Hematopoietic multipotent progenitor cell treated with erythropoietin and hydrocortisone succinate and interleukin-3 and kit ligand, for 4 days (in vitro differentiated cells): Measurements from ENCODE around the gene NOX4.
"Not testable (repeated sequence)": the region's sequence is repeated elsewhere in the genome, so short reads cannot be mapped to it uniquely, and the experiment has no call there.

Experiments used
- DNase-seq: peaks from one replicate; pipeline ENCODE4 v3.0.0-alpha.2; 2015

The NOX4 gene

GRCh38 chr11:89457190-89457589, 34.0 kb downstream of the NOX4 start:
- no peak for DNase-seq

DNA sequence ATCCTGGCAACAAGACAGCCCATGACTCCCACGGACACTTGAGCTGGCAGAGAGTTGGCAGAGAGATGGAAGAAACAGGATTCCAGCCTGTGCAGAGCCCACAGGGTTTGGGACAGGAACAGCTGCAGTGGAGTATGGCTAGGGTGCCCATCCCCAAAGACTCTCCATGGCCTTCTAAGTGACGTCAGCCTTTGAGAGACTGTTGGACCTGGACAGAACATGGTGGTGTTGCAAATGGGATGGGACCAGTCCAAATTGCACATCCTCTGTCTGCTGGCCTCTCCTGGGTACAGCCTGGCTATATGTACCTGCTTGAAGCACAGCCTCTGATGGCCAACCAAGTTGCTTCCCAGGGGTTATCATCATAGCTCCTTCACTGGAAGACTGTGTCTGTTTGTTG, 34.5 kb downstream of the NOX4 start:
- no peak for DNase-seq

GRCh38 chr11:89452780-89453179, 38.4 kb downstream of the NOX4 start:
- DNase-seq: no peak

DNA sequence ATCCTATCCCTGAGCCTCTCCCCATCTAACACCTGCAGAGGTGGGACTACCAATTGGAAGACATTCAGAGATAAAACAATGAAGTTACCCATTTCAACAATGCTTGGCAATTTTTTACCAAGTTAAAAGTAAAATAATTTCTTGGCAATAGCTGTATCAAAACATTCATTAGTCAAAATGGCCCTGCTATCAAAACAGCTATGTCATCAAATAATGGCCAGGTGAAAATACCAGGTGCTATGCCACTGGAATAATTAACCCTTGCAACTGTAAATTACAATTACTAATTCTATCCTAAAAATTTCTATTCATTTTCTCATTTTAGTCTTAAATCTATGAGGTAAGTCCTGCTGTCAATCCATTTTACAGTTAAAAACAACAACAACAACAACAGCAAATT, 43.3 kb downstream of the NOX4 start:
- DNase-seq: no peak

- no peak for DNase-seq
These were observed 47.5 kb downstream of the NOX4 start for GRCh38 chr11:89443361-89444322.

GRCh38 chr11:89442801-89443200, 48.4 kb downstream of the NOX4 start:
- DNase-seq: no peak

DNA sequence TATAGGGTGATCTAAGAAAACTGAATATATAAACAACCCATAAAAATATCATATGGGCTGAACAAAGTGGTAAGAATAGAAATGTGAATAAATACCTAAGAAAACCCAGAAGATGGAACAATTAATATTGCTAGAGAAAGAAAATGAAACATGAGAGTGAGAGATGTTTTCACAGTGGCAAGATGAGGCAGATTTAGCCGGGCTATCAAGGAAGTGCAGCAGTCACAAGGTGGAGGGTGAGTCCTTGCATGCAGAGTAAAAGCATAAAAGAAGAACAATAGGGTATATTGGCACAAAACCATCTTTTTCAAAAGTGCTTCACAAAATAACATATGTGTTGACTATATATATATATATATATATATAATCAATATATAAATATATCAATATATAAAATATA, 49.6 kb downstream of the NOX4 start:
- no peak for DNase-seq

- no peak for DNase-seq
These were observed 53.9 kb downstream of the NOX4 start for GRCh38 chr11:89437317-89437716.

DNA sequence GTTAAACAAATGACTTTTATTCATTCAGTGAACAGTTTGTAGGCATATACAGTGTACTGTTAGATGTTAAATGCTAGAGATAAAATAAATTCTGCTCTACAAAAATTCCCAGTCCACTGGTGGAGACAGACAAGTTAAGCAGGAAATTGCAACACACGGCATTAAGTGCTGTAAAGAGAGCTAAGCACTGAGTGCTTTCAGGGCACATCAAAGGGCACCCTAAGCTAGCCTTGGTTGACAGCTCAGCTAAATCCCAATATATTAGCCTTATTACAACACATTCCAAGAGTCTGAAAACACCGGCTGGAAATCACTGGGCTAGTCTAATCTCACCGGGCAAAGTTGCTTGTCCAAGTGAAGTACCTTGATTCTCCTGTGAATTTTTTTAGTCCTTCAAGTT, 55.1 kb downstream of the NOX4 start:
- DNase-seq: no peak

DNA sequence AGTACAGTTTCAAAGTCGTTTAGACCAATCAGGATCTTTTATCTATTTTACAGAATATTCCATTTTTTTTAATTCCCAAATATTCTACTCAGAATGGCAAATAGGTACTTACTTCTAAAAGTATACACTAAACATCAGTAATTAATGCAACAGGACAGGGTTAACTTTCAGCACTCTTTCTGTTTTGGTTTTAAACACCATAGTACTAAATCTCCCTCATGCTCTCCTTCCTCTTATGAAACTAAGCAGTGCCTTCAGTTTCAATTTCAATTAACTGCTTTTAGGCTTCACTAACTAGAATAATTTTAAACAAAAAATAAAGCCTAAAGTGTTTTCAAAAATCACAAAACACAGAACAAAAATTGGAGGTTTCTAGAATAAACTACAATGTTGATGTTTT, 57.9 kb downstream of the NOX4 start:
- DNase-seq: no peak

GRCh38 chr11:89432182-89432581, 59.0 kb downstream of the NOX4 start:
- DNase-seq: not testable (repeated sequence)

DNA sequence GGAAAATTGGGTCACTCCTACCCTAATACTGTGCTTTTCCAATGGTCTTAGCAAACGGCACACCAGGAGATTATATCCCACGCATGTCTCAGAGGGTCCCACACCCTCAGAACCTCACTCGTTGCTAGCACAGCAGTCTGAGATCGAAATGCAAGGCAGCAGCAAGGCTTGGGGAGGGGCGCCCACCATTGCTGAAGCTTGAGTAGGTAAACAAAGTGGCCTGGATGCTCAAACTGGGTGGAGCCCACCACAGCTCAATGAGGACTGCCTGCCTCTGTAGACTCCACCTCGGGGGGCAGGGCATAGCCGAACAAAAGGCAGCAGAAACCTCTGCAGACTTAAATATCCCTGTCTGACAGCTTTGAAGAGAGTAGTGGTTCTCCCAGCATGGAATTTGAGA, 64.7 kb downstream of the NOX4 start:
- not testable (repeated sequence) for DNase-seq

- no peak for DNase-seq
These were observed 69.5 kb downstream of the NOX4 start for GRCh38 chr11:89421718-89422117.

GRCh38 chr11:89420981-89421380, 70.2 kb downstream of the NOX4 start:
- DNase-seq: no peak

DNA sequence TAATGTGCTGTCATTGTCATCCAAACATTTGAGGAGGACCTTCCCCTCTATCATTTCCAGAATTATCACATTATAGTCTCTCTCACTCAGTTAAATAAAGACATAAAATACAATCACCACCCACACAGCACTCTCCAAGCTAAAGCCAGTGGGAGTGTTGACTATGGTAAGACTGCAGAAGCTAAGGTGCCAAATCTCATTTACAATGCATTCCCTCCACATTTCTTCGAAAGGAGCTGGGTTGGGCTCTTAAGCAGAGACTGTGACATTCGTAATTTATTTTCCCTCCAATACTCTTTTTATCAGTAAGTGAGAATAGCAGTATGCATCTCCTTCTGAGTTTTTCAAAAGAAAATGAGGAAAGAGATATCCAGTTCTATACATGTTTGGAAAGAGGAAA, 74.2 kb downstream of the NOX4 start:
- DNase-seq: no peak

- DNase-seq: not testable (repeated sequence)
These were observed 80.1 kb downstream of the NOX4 start for GRCh38 chr11:89411112-89411511.

DNA sequence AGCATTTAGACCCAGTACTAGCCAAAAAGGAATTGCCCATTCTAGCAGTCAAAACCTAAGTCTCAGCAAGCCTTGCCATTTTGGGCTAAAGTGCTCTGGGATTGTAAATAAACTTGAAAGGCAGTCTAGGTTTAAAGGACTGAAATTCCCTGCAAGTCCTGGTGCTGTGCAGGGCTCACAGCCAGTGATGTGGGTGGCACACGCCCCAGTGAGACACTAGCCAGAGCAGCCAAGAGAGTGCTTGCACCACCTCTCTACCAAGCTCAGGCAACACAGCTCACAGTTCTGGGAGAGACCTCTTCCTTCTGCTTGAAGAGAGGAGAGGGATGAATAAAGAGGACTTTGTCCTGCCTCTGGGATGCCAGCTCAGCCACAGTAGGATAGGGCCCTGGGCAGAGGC, 80.5 kb downstream of the NOX4 start:
- not testable (repeated sequence) for DNase-seq

DNA sequence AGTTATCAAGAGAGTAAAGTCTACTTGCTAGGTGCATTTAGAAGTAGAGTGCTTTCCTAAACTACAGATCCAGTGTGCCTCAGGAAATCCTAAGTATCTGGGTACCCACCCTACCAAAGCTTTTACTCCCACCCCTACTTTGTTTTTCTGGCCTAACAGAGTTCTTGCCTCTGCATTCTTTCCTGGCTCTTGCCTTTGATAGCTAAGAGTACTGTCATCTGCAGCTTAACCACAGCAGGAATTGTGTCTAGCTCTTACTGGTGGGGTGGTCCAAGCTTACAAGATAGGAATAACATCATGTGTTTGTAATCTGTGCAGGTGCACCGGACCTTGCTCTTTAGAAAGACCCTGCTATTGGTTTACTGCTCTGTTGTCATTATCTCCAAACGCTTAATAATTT, 82.7 kb downstream of the NOX4 start:
- DNase-seq: not testable (repeated sequence)

- DNase-seq: peak; percentile 12
These were observed 85.5 kb downstream of the NOX4 start for GRCh38 chr11:89405629-89406028.

DNA sequence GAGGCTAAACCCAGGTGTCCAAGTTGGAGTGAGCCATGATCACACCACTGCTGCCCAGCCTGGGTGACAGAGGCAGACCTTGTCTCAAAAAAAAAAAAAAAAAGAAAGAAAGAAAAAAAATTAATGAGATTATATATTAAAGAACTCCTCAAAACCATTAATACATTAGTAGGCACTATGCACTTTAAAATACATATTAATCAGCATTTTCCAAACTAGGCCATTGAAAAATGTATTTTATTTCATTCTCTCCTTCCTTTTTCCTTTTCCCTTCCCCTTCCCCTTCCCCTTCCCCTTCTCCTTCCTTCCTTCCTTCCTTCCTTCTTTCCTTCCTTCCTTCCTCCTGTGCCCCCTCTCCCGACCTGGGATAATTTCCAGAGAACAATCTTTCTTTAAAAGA, 99.5 kb downstream of the NOX4 start:
- not testable (repeated sequence) for DNase-seq

- not testable (repeated sequence) for DNase-seq
These were observed 103.7 kb downstream of the NOX4 start for GRCh38 chr11:89387501-89387900.

- not testable (repeated sequence) for DNase-seq
These were observed 108.2 kb downstream of the NOX4 start for GRCh38 chr11:89382986-89383385.

- no peak for DNase-seq
These were observed 110.1 kb downstream of the NOX4 start for GRCh38 chr11:89381094-89381493.

DNA sequence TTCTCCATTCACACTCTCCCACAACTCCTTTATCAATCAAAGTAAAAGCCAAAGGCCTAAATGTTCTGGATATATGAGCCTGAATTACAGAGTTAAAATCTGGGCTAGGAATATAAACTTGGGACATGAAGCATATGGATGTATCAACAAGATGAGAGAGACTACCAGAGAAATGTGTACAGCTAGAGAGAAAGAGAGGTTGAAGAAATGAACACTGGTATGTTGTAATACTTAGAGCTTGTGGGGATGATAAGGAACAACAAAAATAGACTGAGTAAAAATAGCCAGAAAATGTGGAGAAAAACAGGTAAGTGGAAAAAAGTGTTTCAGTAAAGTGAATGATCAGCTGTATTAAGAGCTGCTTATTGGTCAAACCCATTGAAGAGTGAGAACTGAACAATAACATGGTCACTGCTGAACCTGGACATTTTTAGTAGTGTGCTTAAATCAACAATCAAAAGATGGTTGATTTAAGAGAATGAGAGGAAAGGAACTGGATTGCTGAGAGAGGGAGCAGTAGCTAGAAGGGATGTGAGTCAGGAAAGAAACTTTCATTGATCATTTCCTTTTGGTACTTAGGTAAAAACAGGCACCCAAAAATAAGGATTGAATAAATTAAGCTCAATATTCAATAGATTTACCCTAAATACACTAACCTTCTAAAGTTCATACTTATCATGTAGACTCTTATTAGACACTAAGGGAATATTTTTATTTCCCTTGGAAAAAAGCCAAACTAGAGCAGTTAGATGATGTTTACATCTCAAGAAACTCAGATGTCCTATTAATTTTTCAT, 111.0 kb downstream of the NOX4 start:
- not testable (repeated sequence) for DNase-seq
